Ishikawa (cell line): Measurements from ENCODE around the gene SELPLG.

Experiments
- CEBPB ChIP-seq: IDR thresholded peaks from 2 replicates; pipeline ENCODE4 v1.6.1; 2012
- EGR1 ChIP-seq: IDR thresholded peaks from 2 replicates; pipeline ENCODE4 v1.6.1; 2012
- EP300 ChIP-seq: IDR thresholded peaks from 2 replicates; pipeline ENCODE4 v1.6.1; 2012; ENCODE audit warnings: borderline replicate concordance
- RAD21 ChIP-seq: IDR thresholded peaks from 2 replicates; pipeline ENCODE4 v1.6.1; 2012; ENCODE audit warnings: low read depth
- REST ChIP-seq: IDR thresholded peaks from 2 replicates; pipeline ENCODE4 v1.6.1; 2012; ENCODE audit warnings: low read depth, mild to moderate bottlenecking
- TAF1 ChIP-seq: IDR thresholded peaks from 2 replicates; pipeline ENCODE4 v1.6.1; 2012; ENCODE audit warnings: low read depth, mild to moderate bottlenecking
- TCF12 ChIP-seq: IDR thresholded peaks from 2 replicates; pipeline ENCODE4 v1.6.1; 2012; ENCODE audit warnings: low read depth

GRCh38 chr12:108585864-108586263 is 47.8 kb downstream of the SELPLG start:
- TF ChIP-seq CEBPB (no peak), EP300 (no peak), RAD21 (no peak), TCF12 (no peak), REST (no peak), TAF1 (no peak), EGR1 (no peak)
